Body of pancreas (tissue), 4 donors: ENCODE data around the gene SYNDIG1L. TPM values are rescaled to one million over a fixed set of nuclear protein-coding genes. Genes with fewer than 3 reads are reported as not detected.

Experiments
- ATAC-seq: fragments of 150-250 bp; one replicate; pipeline ENCODE4 v1.9.1; 2016
- DNase-seq, 4 donors: peaks; one replicate each; pipeline ENCODE4 v3.0.0-alpha.2; 2019
- H3K27ac ChIP-seq, 4 donors: fragments of 200-600 bp; sonication (generic); 1 replicate in 3 of 4; 2 replicates in 1 of 4; pipeline versions ENCODE4 v1.5.1 to v1.6.1; 2016 to 2019; ENCODE audit warnings: mild to moderate bottlenecking in 1 of 4, mixed read lengths in 1 of 4, moderate library complexity in 1 of 4
- H3K27me3 ChIP-seq, 2 donors: fragments of 200-600 bp; sonication (generic); one replicate each; pipeline ENCODE4 v1.6.0; 2016; ENCODE audit warnings: mild to moderate bottlenecking in 1 of 2
- H3K36me3 ChIP-seq, 2 donors: fragments of 200-600 bp; sonication (generic); replicated peaks in 1 of 2; 2 replicates each; pipeline ENCODE4 v1.5.1; 2016; ENCODE audit warnings: low read depth in 2 of 2; ENCODE audit not compliant: insufficient read depth in 1 of 2
- H3K4me1 ChIP-seq: fragments of 200-600 bp; sonication (generic); one replicate; pipeline ENCODE4 v1.6.0; 2016
- H3K4me3 ChIP-seq, 2 donors: fragments of 200-600 bp; sonication (generic); 1 replicate in 1 of 2; 2 replicates in 1 of 2; pipeline ENCODE4 v1.5.1; 2016 to 2019
- H3K9me3 ChIP-seq, 3 donors: fragments of 200-600 bp; sonication (generic); 1 replicate in 2 of 3; 2 replicates in 1 of 3; pipeline ENCODE4 v1.5.1; 2016
- CTCF ChIP-seq, 7 experiments: fragments of 450-650 bp in 4 of 7; fragments of 200-600 bp in 3 of 7; sonication (generic) in 3 of 7; IDR thresholded peaks; one replicate each; pipeline ENCODE4 v1.5.1; 2016 to 2019; ENCODE audit warnings: antibody characterized with exemption in 7 of 7
- POLR2A ChIP-seq, 3 donors: fragments of 450-650 bp; IDR thresholded peaks; one replicate each; pipeline ENCODE4 v1.6.1; 2016; ENCODE audit warnings: antibody characterized with exemption in 3 of 3, mild to moderate bottlenecking in 2 of 3
- WGBS, 2 donors: methylation state at CpG; one replicate each; pipeline ENCODE4 v1.1.5; 2017; 5-methylcytosine and 5-hydroxymethylcytosine counted together
- intact Hi-C: fragments of 100-400 bp; cut with DNase I; formaldehyde crosslinking; loops from one replicate; pipeline ENCODE4 v1.15.1; 2023
- total RNA-seq, 2 donors: library from RNA; depleted of rRNA; stranded (reverse); fragments of >200 nt; gene quantifications; one replicate each; pipeline ENCODE4 v1.1.0, GENCODE V29; 2016

Gene SYNDIG1L
- total RNA-seq, 2 donors from 2014 or later: 0.52 TPM; not detected in 1

DNA sequence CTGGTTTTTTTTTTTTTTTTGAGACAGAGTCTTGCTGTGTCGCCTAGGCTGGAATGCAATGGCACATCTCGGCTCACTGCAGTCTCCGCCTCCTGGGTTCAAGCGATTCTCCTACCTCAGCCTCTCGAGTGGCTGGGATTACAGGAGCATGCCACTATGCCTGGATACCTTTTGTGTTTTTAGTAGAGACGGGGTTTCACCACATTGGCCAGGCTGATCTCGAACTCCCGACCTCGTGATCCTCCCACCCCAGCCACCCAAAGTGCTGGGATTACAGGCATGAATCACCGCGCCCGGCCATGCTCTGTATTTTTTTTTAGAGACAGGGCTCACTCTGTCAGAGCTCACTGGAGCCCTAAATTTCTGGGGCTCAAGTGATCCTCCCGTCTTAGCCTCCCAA is 45.2 kb downstream of the SYNDIG1L start:
- Histone ChIP-seq H3K4me3 (no peak overlapping the region), H3K9me3 (no peaks in the 10 kb centered on the region), H3K4me1 (no peaks in the 10 kb centered on the region), H3K27me3 (no peaks in the 10 kb centered on the region), H3K36me3 (no peaks in the 10 kb centered on the region), H3K27ac (no peak overlapping the region)
- 84 to 88% methylated on average over 12 to 13 of the region's 13 CpGs for WGBS, 2 donors
- DNase-seq (no peak), ATAC-seq (no peak)
- intact Hi-C loops: no loop called here
- TF ChIP-seq POLR2A (IDR thresholded peaks at IDR 0.05) (no peak), CTCF (IDR thresholded peaks at IDR 0.05) (no peak)

GRCh38 chr14:74380172-74380571 is 45.8 kb downstream of the SYNDIG1L start:
- no peaks in the 10 kb centered on the region for H3K4me1 ChIP-seq
- H3K27me3 ChIP-seq: no peaks in the 10 kb centered on the region
- ATAC-seq (no peak), DNase-seq (no peak)
- H3K9me3 ChIP-seq: no peaks in the 10 kb centered on the region
- intact Hi-C loops: no loop called here
- no peak overlapping the region for H3K27ac ChIP-seq
- H3K36me3 ChIP-seq: no peaks in the 10 kb centered on the region
- no peak overlapping the region for H3K4me3 ChIP-seq
- TF ChIP-seq CTCF (IDR thresholded peaks at IDR 0.05) (no peak), POLR2A (IDR thresholded peaks at IDR 0.05) (no peak)
- 86 to 90% methylated on average over 9 of the region's 9 CpGs for WGBS, 2 donors

DNA sequence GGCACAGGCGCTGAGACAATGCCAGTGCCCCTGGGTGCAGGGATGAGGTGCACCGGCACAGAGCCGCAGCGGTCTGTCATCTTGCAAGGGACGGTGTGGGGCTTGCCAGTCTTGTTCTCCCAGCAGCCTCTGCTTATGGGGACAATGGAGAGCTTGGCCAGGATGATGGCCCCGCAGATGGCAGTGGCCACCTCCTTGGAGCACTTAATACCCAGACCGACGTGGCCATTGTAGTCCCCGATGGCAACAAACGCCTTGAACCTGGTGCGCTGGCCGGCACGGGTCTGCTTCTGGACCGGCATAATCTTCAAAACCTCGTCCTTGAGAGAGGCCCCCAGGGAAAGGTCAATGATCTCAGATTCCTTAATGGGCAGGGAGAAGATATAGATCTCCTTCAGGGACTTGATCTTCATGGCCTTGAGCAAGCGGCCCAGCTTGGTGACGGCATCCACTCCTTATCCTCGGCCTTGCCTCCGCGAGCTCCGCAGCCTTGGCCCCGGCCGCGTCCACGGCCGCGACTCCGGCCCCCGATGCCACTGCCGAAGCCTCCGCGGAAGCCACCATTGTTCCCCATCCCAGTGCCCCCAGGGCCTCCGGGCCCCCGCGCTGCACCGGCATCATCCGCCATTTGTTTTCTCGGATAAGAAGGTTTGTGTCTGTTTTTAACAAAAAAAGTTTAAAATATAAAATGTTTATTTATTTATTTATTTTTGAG is 47.9 kb downstream of the SYNDIG1L start:
- ATAC-seq: no peak
- Histone ChIP-seq H3K27ac (no peak overlapping the region), H3K36me3 (no peaks in the 10 kb centered on the region), H3K27me3 (no peaks in the 10 kb centered on the region), H3K9me3 (no peaks in the 10 kb centered on the region), H3K4me3 (no peak overlapping the region), H3K4me1 (no peaks in the 10 kb centered on the region)
- 92 to 98% methylated on average over 23 to 37 of the region's 38 CpGs for WGBS, 2 donors
- TF ChIP-seq CTCF (IDR thresholded peaks at IDR 0.05) (no peak), POLR2A (IDR thresholded peaks at IDR 0.05) (no peak)
- no peak for DNase-seq
- intact Hi-C loops: no loop called here

- ATAC-seq (no peak), DNase-seq (no peak)
- H3K27me3 ChIP-seq: no peaks in the 10 kb centered on the region
- H3K36me3 ChIP-seq: no peaks in the 10 kb centered on the region
- 81 to 86% methylated on average over 8 of the region's 8 CpGs for WGBS, 2 donors
- no peak overlapping the region for H3K27ac ChIP-seq
- H3K9me3 ChIP-seq: no peaks in the 10 kb centered on the region
- H3K4me1 ChIP-seq: no peaks in the 10 kb centered on the region
- no peak overlapping the region for H3K4me3 ChIP-seq
- TF ChIP-seq POLR2A (IDR thresholded peaks at IDR 0.05) (no peak), CTCF (IDR thresholded peaks at IDR 0.05) (no peak)
- intact Hi-C loops: no loop called here
Observed at GRCh38 chr14:74368441-74368840, 57.6 kb downstream of the SYNDIG1L start.

GRCh38 chr14:74368026-74368425 is 58.0 kb downstream of the SYNDIG1L start:
- TF ChIP-seq CTCF (IDR thresholded peaks at IDR 0.05): no peak
- no peak for TF ChIP-seq POLR2A (IDR thresholded peaks at IDR 0.05)
- Histone ChIP-seq H3K27ac (no peak overlapping the region), H3K9me3 (no peaks in the 10 kb centered on the region), H3K4me3 (no peak overlapping the region), H3K36me3 (no peaks in the 10 kb centered on the region), H3K27me3 (no peaks in the 10 kb centered on the region), H3K4me1 (no peaks in the 10 kb centered on the region)
- intact Hi-C loops: no loop called here
- WGBS, 2 donors: 83 to 87% methylated on average over 6 of the region's 6 CpGs
- DNase-seq (no peak), ATAC-seq (no peak)
